CD4-positive, alpha-beta T cell treated with Interleukin-15 for 1 hour (primary cell): Measurements from ENCODE around the gene MVB12B.
A peak's percentile ranks its signal among the peaks of the same experiment; 100 is the strongest.
"Not testable (repeated sequence)": the region's sequence is repeated elsewhere in the genome, so short reads cannot be mapped to it uniquely, and the experiment has no call there.

Experiments
- DNase-seq: peaks from one replicate; pipeline ENCODE4 v3.0.0-alpha.2; 2020

MVB12B gene, protein sequence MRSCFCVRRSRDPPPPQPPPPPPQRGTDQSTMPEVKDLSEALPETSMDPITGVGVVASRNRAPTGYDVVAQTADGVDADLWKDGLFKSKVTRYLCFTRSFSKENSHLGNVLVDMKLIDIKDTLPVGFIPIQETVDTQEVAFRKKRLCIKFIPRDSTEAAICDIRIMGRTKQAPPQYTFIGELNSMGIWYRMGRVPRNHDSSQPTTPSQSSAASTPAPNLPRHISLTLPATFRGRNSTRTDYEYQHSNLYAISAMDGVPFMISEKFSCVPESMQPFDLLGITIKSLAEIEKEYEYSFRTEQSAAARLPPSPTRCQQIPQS

DNA sequence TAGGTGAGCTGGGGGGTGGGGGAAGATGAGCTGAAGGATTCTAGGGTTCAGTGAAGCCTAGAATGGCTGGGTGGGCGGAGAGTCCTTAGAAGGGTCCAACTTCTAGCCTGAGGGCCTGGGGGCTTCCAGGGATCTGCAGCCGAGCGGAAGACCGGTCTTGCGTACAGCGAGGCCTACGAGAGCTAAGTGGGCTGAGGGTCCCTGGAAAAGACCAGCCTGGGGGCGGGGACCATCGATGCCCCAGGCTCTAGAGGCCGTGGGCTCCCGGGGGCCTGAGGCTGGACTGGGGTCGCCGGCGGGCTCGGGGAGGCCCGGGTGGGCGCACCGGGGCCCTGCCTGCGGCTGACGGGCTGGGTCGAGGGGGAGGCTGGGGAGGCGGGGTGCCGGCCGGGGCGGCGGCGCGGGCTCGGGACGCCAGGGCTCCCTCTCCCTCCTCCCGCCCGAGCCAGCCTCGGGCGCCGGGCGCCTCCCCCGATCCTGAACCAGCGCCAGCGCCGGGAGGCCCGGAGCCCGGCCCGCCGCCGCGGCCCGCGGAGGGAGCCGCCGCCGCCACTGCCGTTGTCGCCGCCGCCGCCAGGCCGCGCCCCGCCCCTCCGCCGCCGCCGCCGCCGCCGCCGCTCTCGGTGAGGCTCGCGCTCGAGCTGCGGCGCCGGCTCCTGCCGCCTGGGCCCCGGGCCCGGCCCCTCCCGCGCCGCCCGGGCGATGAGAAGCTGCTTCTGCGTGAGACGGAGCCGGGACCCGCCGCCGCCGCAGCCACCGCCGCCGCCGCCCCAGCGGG is at the start of gene MVB12B:
Gene MVB12B, plus strand, starts transcription at position 602 of the 778 bp plus-strand sequence. Its CDS starts 101 bp downstream, at position 703.
- peak; percentile 50 for DNase-seq

DNA sequence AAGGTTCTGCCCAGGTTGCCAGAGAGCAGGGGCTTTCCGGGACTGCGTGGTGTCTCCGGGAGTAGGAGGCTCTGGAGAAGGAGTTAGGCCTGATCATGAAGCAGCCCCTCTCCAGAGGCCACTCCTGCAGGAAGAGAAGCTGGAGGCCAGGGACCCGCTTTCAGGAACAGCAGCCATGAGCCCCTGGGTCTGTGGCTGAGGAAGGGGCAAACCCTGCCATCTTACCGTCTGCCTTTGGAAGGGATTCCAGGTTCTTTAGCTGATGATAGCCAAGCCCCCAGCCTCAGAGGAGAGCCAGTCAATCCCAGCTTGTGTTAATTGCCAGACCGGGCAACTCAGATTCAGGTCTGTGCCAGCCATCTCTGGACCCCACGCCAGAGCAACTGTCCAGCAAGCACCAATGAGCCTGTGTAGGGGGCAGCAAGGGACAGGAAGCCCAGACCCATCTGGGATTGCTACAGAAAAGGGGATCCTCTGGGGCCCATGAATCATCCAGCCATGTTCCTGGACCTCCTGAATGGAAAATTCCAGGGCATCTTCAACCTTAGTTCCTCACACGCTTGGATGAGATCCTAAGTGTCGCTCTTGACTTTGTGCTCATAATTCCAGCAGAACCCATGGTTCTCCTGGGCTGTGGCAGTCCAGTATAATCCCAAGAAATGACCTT is 42.7 kb upstream of the MVB12B start:
- DNase-seq: no peak

DNA sequence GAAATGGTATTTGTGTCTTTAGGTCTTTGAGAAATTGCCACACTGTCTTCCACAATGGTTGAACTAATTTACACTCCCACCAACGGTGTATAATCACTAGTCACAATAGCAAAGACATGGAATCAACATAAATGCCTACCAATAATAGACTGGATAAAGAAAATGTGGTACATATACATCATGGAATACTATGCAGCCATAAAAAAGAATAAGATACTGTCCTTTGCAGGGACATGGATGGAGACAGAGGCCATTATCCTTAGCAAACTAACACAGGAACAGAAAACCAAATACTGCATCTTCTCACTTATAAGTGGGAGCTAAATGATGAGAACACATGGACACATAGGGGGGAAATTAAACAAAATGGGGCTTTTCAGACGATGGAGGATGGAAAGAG is 41.0 kb upstream of the MVB12B start:
- not testable (repeated sequence) for DNase-seq

DNA sequence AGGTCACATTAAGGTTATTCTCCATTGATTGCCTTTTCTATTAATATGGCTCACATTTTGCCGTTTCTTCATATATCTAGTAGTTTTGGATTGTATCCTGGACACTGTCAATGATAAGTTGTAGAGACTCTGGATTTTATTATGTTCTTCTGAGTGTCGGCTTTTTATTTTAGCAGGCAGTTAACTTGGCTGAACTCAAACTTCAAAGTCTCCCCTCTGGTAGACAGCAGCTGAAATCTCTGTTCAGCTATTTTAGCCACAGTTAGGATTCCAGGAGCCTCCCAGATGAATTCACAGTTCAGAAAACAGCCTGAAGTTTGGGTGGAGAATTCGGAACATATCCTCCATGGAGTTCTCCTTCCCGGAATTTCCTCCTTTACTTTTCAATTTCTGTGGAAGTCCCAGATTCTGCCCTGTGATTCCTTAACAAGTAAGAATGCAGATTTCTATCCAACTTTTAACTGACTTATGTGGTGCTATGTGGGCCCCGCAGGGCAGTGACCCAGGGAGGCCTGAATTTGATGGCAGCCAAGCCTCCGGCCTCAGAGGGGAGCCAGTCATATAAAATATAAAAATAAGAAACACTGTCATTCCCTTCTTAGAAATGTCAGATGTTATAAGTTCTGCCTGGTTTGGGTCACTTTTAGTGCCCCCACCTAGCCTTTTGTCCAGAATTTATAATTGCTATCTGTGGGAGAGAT is 39.3 kb upstream of the MVB12B start:
- DNase-seq: no peak

DNA sequence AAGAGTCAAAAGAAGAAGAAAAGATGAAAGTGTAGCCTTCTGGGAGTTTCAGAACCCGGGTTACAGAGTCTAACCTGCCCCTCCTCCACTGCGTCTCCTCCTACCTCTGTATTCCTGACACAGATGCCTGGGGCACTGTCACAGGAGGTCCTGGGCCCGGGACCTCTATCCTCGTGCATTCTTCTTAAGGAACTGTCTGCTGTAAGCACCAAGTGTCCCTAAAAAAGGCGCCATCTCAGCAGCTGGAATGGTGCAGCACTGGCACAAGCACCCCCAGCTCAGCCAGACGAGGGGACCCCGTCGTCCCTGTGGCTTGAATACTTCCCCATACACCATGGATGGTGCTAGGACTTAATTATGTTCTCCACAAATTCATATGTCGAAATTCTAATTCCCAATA is 35.8 kb upstream of the MVB12B start:
- no peak for DNase-seq

DNA sequence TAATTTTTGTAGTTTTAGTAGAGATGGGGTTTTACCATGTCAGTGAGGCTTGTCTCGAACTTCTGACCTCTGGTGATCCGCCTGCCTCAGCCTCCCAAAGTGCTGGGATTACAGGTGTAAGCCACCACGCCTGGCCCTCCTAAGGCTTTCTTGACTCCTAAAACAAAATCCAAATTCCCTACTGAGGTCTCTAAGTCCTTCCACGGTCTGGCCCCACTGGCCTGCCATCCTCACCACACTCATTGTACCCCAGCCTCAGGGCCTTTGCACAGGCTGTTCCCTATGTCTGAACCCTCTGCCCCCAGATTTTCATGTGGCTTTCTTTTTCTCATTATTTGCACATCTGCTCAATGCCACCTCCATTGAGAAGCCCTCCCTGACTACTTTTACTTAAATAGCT is 34.7 kb upstream of the MVB12B start:
- no peak for DNase-seq

DNA sequence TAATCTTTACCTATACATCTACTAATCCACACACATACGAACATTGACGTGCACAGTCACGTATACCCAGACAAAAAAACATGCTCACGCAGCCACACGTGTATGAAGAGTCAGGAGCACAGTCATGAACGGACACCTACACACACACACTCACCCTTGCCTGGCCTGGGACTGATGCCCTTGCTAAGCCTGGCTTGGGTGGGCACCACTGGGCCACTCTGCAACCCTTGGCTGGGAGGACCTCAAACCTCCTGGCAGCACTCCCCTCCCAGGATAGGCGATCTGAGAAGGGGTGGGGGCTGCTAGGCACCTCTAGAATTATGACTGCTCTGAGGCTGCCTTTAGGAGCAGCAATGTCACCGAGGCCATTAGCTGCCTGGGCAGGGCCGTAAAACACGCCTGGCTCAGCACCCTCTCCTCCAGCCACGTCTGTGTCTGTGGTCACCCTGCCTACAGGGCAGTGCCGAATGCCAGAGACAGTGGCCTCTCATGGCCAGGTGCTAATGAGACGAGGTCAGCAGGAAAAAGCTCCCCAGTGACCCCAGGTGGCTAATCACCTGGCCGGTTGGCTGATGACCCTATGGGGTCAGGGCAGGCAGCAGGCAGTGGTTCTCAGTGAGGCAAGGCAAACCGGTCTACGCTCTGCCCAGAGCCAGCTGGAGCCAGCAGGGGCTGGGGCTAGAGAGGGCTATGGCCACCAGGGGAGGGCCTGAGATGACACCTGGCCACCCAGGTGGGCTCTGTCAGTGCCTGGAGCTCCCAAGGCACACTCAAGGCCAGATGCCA is 33.7 kb upstream of the MVB12B start:
- DNase-seq: no peak

DNA sequence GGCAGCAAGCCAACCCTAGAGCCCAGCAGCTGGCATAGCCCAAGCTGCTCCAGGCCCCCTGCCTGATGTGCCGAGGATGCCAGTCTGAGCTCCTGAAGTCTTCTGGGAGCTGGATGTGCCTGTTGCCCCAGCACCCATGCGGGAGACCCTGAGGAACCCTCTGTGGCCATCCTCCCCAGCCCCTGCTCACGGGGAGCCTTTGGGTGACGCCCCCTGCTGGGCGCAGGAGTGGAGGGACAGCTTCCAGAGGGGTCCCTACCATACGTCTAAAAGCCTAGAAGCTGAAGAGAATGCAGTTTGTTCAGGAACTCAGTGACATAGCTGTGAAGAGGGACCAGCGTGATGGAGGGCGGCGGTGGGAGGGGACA is 33.1 kb upstream of the MVB12B start:
- DNase-seq: no peak

DNA sequence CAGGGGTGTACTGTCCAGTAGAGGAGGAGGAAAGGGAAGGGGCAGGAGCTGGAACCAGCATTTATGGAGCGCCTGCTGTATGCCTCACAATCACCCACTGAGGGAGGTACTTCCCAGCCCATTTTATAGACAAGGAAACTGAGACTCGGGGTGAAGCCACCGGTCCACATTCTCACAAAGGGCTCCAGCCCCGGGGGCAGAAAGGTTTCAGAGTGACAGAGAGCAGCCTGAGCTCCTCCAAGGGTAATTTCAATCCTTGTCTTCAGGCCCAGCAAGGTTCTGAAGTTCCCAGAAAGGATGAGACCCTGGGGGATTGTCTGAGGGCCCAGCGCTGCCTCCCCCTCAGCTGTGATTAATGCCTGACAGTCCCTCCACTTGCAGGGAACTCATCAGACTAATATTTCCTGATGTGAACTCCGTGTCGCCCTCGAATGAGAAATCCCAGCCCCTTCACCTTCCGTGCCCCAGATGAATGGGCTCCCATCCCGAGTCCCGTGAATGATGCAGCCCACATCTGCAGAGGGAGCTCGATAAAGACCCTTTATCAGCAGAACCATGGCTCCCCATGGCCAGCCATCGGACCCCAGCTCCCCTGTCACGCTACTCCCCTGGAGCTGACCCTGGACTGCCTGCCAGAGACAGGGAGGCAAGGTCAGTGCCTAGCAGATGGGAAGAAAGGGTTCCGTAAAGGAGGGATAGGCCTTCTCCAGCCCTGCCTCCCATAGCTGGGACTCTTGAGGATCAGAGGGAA is 32.1 kb upstream of the MVB12B start:
- DNase-seq: no peak

DNA sequence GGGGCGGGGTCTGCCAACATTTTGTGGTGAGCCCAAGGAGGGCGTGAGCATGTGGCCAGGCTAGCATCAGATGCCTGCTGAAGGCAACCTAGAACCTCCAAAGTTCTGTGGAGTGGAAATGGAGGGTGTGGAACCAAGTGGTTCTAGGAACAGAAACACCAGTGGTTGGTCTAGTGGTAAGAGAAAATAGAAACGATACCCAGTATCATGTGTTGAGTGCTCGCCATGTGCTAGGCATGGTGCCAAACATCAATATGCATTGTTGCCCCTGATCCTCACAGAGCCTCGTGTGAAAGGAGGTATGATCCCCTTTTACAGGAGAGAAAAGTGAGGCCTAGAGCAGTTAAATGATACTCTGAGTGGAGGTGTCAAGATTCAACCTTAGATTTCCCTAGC is 31.5 kb upstream of the MVB12B start:
- no peak for DNase-seq

DNA sequence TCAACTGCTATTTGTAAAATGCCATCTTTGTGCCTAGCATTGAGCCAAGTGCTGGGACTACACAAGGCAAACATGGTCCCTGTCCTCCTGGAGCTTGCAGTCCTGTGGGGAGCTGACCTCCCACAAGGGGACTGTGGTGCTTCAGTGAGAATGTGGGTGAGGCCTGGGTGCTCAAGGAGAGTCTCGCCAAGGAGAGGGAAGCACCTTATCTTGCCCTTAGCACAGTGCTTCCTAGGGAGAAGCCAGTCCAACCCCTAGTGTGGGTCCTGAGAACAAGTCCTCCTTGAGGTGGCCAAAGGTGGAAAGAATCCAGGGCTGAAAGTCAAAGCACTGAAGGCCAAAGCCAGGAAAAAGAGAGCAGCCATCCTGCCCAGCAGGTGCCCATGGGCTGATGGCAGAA is 31.1 kb upstream of the MVB12B start:
- no peak for DNase-seq

DNA sequence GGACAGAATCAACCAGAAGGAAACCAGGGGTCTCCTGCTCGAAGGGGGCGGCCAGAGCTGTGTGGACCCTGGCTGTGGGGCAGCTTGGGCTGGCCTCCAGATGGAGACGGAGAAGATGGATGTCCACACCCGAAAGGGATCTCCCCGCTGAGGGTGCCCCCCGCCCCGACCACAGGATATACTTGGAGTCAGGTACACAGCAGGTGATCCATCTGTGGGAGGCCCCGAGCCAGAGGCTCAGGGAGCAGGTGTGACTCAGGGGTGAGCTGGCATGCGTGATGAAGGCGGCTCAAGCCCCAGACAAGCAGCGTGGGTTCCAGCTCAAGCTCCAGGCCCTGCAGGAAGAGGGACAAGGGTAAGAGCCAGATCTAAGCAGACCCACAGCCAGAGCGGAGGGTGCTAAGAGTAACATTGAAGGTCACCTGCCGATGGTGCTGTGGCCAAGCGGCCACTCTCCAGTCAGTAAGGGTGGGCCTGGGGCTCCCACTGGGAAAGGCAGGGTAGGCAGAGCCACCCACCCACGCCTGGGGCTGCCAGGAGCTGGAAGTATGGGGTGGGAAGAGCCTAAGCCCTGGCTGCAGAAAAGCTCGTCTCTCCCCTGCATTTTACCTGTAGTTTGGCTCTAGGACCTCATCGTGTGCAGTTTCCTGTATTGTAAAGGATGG is 30.6 kb upstream of the MVB12B start:
- no peak for DNase-seq

DNA sequence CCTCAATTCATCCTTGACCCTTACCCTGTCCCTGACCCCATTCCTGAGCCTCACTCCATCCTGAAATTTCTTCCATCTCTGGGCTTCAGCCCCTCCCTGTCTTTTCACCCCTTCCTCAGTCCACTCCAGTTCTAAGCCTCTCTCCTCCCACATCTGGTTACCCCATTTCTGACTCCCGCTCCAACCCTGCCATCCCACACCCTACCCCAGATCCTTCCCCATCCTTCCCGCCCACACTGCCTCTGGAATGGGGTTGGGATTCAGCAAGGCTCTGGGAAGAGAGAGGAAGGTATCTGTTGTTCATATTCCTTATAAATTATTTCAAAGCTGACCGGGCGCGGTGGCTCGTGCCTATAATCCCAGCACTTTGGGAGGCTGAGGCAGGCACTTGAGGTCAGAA is 29.9 kb upstream of the MVB12B start:
- DNase-seq: no peak

DNA sequence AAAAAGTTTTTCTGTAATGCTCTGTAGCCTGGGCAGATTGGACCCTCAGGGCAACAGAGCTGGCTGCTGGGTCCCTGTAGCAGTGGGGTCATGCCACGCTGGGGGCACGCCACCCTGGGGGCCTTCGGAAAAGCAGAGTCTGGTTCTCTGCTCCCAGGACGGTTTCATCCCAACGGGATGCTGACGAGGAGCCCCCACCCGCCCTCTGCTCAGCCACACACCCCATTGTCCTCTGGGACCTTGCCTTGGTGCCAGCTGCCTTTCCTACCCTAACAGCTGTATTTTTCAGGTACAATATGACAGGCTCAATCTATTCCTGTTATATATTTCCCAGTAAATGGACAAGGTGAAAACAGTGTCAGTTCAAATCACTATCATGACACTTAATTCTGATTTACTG is 29.0 kb upstream of the MVB12B start:
- DNase-seq: no peak

DNA sequence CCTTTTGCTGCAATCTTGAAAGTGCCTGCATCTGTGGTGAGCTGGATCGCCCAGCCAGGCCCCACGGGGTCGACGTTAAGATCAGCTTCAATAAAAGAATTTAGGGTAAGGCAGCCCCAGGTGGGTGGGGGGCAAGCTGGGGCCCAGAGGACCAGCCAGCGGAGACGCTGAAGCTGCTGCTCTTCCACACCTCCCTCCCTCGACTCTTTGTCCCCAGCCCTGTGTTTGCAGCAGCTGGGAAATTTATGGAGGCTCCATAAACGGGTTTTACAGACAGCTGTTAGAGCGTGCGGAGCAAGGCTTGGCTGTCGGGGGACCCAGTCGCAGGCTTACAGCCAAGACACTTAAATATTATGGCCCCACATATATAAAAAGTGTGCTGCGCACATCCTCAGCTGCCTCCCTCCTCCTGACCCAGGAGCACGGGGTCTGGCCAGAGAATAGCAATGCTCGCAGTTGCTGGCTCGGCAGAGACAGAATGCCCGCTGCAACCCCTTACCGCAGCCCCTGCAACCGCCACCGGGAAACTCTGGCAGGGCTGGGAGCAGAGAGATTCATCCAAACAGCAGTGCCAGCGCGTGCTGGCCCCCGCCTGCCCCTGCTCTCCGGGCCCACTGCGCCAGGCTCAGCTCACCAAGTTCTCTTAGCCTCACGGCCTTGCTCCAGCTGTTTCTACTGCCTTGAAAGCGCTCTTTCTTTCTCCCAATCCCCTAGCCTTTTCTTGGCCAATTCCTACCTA is 28.4 kb upstream of the MVB12B start:
- DNase-seq: no peak

DNA sequence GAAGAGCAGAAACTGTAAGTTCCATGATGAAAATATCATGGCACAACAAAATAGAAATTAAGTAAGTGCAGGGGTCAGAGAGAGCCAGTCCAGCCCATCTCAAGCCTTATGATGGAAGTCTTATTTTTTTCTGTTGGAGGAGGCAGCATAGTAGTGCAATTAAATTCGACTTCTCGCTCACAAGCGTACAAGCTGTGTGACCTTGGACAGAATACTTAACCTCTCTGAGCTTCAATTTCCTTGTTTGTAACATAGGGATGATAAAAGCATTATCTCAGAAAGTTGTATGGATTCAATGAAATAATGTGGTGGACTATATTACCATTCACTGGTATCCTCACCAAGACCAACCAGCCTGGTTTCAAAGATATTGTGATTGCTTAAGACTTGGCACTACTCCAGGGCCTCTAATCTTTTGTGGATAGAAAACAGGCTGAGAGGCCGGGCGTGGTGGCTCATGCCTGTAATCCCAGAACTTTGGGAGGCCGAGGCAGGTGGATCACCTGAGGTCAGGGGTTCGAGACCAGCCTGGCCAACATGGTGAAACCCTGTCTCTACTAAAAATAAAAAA is 26.8 kb upstream of the MVB12B start:
- DNase-seq: no peak

DNA sequence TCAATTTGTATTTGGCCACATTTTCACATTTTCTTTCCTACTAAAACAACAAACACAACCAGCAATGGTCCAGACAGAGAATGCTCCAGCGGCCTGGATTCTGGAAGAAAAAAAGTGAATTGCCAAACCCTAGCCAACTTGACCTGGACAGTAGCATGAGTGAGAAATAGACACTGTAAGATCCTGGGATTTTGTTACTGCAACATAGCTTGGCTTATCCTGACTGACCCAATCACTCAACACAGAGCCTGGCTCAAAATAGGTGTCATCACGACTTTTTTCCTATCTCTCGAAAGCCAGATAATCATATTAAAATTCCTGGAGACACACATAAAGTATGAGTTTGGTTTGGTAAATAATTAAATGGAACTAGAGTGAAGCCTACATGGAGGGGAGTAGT is 25.4 kb upstream of the MVB12B start:
- DNase-seq: no peak

DNA sequence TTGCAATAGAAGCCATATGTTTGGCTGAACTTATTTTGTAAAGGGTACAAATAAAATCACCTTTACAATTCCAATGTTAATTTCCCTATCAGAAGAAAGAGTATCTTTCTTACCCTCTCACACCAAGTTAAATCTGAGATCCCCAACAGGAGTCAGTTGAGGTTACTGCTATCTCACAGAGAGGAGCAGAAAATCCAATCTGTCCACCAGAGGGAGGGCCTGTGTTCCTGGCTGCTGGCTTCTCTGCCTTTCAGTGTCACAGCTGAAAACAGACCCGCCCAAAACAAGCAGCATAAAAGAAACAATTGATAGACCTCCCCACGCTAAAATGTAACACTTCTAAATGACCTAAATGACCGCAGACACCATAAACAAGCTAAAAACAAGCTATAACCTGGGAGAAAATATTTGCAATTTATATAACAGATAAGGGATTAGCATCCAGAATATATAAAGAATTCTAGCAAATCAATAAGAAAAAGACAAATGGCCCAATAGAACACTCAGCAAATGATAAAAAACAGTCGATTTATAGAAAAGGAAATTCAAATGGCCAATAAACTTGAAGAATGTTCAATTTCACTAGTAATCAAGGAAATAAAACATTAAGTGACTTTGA is 24.5 kb upstream of the MVB12B start:
- peak; percentile 50 for DNase-seq

DNA sequence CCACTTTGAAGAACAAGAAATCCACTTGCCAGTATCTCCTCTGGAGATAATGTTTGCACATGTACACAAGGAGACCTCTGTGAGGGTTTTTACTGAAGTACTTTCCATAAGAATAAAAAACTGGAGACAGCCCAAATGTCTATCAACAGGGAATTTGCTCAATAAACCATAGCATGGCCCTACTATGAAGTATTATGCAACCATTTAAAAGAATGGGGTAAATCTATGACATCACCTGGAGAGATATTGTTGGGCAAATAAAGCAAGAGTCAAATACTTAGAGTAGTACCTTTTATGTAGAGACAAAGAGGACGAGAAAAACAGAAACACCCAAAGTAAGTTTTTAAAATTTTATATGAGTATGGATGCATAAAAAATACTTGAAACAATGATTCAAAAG is 23.9 kb upstream of the MVB12B start:
- DNase-seq: no peak

DNA sequence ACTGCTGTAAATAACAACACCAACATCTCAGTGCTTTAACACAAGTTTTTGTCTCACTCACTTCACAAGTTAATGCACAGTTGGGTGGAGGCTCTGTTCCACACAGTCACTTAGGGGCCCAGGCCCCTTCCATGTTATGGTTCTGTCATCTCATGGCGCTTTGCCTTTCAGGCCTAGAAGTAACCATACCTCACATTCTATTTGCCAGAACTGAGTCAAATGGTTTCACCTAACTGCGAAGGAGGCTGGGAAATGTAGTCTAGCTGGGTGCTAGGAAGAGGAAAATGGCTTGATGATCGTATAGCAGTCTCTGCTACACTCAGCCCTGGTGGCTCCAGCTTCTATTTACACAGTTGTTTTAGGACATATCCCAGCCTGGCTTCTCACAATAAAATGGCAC is 23.1 kb upstream of the MVB12B start:
- DNase-seq: no peak
